Fibroblast of skin of left biceps (primary cell): ENCODE data around the gene TOMM22.
"Not testable (repeated sequence)": the region's sequence is repeated elsewhere in the genome, so short reads cannot be mapped to it uniquely, and the experiment has no call there.

Source experiments
- DNase-seq, 2 experiments: peaks; one replicate each; pipeline ENCODE4 v3.0.0-alpha.2; 2013; ENCODE audit warnings: low read depth in 2 of 2

TOMM22 gene

DNA sequence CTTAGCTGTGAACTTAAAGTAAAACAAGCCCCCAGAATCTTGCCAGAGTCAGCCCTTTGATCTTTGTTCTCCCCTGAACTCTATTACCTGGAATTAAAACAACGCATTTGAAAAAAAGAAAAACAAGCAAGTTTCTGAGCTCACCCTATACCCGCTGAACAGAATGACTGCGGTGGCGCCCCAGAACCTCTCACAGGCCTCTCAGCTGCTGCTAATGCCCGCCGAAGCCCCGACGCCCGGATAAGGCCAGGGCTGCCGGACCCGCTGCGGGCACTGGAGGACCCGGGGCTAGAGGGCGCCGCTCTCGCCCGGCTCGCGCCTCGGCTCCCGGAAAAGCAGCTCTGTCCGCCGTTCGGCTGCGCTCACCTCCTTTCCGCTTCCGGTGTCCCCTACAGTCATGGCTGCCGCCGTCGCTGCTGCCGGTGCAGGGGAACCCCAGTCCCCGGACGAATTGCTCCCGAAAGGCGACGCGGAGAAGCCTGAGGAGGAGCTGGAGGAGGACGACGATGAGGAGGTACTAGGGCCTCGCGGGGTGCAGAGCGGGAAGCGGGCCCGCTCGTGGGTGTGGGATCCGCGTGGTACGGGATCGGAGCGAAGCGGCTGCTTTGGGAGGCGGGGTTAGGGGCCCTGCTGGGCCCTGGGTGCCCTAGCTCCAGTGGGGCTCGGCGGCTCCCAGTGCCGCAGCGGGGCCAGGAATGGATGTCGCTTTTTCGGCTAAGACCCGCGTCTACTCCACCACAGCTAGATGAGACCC, at the start of gene TOMM22:
Gene TOMM22 (plus strand): TSS at position 376 of the 754 bp plus-strand sequence. CDS start 22 bp downstream, at position 398.
- peak; percentile 41 to 52 for DNase-seq

DNA sequence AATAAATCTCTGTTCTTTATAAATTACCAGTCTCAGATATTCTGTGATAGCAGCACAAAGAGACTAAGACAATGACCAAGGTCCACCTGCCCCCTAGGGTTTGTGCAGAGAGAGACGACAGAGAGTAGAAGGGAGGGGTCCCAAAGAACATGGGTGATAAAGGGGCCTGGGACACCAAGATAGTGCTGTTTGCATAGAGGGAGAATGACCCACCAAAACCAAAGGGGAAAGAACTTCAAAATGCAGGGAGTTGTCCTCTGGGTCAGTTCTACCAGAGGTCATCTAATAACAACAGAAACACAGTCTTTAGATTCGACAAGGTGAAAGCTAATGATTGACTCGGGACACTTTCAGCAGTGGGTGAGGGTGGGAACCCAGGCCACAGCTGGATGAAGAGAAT, 49.2 kb upstream of the TOMM22 start:
- no peak for DNase-seq

DNA sequence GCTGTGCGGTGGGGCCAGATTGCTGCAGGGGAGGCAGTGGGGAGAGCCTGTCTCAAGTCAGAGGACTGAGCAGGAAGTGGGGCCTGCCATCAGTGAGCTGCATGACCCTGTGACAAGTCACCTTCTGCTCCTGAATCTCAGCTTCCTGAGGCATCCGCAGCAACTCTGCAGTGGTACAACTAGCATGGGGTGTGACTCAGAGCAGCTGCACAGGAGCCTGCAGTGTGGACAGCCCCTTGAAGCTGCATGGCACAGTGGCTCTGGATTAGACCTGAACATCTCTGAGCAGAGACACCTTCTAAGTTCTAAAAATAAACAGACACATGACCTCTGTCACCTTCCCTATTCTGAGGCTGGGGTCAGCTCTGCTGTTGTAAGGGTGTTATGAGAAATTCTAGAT, 43.5 kb upstream of the TOMM22 start:
- DNase-seq, result no peak

DNA sequence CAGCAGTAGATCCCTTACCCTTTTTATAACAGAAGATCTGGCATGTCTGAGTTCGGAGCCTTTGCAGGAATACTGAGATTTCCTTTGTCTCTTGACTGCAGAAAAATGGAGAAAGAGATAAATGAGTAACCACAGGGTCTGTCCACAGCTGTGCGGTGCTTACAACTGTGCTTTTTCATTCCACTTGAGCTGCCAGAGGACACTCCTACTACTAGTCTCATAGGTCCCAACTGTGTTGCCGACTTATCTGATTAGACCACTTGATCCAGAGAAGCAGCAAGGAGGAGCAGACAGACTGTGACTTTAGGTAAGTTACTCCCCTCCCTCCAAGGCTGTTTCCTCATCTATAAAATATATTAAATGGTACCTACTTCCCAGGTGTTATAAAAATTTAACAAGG, 43.0 kb upstream of the TOMM22 start:
- DNase-seq, result no peak

DNA sequence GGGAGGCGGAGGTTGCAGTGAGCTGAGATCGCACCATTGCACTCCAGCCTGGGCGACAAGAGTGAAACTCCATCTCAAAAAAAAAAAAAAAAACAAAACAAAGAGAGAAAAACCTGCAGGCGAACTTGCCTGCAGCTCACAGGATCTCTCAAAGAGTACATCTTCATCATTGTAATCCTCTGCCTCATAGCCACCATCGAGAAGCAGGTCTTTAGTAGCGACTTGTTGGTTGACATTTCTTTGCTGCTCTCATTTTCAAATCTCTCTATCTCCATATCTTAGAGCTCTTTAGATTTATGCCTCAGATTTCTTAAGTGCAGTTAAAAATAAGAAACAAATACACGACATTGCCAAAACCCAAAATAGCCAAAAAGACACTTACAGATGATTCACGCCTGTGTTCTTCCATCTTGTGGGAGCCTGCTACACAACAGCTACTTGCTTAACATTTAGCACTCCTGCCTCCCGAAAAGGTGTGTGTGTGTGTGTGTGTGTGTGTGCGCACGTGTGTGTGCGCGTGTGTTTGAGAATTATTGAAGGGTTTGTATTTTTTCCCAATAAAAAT, 40.2 kb upstream of the TOMM22 start:
- DNase-seq, result no peak

GRCh38 chr22:38644245-38644644, 37.5 kb upstream of the TOMM22 start:
- not testable (repeated sequence) for DNase-seq

- DNase-seq, result no peak
Measured at GRCh38 chr22:38645430-38645829, 36.3 kb upstream of the TOMM22 start.

GRCh38 chr22:38649841-38650522, 31.8 kb upstream of the TOMM22 start:
- no peak for DNase-seq

- no peak for DNase-seq
Measured at GRCh38 chr22:38652859-38653258, 28.9 kb upstream of the TOMM22 start.

DNA sequence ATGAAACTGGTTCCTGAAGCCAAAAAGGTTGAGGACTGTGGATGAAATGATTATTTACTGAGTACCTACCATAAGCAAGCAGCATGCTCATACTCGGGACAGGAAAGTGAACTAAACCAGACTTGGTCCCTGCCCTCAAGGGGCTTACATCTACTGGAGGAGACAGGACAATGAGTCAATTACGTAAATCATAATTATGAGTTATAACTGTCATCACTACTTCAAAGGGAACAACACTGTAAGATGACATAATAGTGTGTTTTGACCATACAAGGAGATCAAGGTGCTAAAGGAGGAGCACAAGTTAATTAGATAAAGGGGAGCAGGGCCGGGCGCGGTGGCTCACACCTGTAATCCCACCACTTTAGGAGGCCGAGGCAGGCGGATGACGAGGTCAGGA, 28.0 kb upstream of the TOMM22 start:
- DNase-seq, result no peak

DNA sequence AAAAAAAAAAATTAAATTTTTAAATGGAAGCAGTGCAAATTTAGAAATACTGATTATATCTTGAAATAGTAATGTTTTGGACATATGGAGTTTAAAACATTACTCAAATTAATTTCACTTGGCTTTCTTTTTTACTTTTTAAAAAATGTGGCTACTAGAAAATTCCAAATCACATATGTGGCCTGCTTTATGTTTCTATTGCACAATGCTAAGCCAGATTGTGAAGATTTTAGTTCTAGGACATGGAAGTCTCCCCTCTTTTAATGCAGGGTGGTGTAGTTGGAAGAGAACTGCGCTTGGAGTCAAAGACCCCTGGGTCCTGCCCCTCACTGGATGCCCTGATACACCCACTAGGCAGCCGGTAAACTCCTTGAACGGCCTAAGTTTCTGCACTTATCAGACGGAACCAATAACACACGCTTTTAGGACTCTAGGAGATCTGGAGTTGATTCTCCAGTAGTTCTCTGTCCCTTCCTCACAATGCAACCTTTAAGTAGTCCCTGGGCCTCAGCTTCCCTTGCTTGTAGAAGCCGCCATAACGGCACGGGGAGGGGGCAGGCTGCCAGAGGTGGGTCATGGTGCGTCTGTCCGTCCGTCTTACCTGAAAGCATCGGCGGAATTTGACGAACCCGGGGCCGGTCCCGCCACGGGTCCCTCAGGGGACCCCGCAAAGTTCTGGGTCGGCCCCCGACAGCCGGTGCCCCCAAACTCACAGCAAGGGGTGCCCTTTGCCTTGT, 26.1 kb upstream of the TOMM22 start:
- no peak for DNase-seq

DNA sequence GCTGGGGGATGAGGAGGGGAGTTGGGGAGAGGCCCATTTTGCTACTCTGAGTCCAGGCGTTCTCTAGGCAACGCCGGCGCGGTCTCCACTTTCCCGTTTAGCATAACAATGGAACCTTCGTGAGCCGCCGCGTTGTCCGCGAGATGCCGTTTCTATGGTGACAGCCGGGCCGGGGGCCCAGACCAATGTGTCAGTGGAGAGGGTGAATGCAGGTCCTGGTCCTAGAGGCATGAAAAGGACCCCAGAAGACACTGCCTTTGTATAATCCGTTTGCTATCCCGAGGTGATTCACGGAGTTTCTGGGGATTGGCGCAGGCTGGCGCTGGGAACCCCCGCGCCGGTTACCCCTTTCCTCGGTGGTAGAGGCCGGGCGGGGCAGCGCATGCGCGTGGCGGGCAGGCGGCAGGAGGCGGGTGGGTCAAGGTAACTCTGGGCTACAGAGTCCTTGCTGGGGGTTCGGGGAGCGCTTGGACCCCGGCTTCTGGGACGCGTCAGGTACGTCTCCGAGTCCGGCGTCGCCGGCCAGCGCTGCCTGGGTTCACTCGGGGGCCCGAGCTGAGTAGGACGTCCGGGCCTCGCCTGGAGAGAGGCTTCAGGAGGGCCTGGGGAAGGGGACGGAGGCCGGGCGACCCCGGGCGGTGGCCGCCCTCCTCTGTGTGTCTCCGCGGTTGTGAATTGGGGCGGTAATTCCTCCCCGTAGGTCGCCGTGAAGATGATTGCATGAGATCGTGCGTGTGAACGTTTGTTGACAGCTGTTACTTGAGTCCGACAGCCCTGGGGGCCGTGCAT, 25.3 kb upstream of the TOMM22 start, which contains the start of the genes CBY1 and FAM227A:
Gene CBY1 (plus strand): TSS at position 383 of the 789 bp plus-strand sequence. CDS start 11,417 bp downstream, outside the sequence.
Gene FAM227A (minus strand): TSS at position 137 of the 789 bp plus-strand sequence. CDS start 6,224 bp downstream, outside the sequence.
- DNase-seq, result peak; percentile 52 to 56

DNA sequence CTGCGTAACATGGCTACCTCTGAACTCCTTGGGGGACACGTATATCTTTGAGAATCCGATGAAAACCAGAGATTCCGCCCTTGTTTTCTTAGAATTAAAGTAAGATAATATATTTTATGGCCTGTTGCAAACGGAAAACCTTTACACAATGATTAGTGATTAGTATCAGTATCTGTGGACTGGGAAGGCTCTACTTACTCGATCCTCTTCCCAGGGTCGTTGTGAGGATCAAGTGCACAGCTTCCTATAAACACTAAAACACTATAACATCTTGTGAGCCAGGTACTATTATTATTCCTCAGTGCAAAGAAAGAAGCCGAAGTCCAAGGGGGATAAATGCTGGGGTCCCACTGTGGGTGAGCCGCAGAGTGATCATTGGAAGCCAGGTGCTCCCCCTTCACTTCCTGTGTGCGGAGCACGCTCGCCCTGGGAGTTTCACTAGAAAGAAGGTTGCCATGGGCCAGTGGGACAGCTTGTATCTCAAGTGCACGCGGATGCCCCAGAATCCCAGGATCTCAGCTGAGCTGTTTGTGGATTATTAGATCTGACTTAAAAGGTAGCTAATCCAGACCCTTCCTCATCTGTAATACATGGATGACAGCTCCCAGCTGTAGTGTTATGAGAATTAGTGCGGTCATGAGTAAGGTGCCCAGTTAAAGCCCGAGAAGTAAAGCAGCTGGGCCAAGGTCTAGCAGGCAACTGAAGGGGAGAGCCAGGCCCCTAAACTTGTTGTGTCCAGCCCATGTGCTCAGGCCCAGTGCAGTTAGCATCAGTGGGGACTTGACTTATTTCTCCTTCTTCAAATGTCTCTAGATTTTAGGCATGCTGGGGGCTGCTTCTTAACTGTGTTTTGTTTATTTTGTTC, 24.5 kb upstream of the TOMM22 start:
- DNase-seq, result no peak

DNA sequence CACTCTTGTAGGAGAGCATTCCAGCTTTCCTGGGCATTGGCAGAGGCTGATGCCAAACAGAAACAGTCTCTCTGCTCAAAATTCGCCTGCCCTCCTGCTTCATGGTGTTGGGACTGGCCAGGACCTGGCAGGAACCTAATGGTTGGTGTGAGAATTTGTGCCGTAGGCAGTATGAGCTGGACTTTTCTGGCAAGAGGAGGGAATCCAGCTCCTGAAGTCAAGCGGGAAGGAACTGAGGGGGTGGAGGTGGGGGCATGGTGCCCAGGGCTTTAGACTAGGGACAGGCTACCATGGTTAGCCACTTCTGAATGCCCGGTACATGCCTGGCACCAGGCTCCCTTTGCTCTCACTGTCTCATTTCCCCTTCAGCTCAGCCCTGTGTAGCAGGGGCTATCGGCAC, 6.9 kb upstream of the TOMM22 start:
- no peak for DNase-seq

DNA sequence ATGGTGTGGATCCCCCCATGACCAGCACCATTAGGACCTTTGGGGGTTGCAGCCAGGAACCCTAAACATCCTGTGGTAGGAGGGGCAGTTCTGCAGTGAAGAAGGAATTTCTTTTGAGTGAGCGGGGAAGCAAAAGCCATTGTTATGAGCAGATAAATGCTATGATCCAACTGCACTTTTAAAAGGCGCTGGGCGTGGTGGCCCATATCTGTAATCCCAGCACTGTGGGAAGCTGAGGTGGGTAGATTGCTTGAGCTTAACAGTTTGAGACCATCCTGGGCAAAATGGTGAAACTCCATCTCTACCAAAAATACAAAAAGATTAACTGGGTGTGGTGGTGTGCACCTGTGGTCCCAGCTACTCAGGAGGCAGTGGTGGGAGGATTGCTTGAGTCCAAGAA, 5.9 kb upstream of the TOMM22 start:
- DNase-seq, result no peak

GRCh38 chr22:38684895-38685294, 3.1 kb downstream of the TOMM22 start:
- DNase-seq, result no peak

DNA sequence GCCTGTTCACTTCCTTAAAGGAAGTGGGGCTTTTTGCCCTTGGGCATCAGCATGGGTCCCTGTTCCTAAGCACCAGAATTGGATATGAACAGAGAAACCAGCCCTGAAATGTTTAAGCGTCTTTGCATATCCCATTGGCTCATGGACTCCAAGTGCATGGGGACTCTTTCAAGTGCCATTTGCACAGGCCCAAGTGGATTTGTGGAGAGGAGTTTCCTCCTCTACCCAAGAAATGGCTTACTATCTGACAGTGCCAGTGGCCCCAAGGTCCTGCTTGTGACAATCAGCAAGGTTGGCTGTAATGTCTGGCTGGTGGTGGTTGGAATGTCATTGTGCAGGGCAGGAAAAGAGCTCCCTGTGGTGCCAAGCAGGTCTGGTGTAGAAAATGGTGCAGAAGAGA, 4.0 kb downstream of the TOMM22 start:
- DNase-seq, result no peak

DNA sequence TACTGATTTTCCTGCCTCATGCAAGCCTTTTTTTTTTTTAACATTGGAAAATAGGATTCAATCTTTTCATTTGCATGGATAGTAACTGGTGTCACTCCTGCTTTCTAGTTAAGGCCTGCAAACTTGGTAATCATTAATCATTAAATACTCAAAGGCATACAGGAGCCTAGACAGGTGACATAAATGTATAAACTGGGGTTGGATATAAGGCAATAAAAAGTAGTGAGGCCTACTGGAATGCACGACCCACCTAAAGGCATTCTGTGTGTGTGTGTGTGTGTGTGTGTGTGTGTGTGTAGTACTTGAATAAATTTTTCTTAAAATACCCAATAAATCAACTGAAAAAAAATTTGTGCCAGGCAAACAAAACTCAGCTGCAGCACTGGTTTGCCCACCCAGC, 7.9 kb downstream of the TOMM22 start:
- DNase-seq, result no peak

DNA sequence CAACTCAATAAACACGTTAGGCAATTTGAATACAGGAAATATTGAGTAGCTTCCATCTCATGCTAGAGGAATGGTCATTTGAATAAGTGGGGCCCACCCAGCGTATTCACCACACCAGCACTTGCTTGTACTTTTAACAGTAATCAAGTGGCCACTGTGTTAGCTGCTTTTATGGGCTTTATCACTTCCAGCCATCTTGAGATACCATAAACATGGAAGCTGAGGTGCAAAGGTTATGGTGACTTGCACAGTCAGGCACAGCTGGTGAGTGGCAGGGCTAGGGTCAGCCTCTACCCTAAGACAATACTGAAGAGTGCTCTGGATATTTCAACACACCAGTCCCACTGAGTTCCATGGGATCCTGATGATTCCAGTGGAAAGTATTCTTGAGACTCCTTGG, 12.3 kb downstream of the TOMM22 start:
- DNase-seq, result no peak

DNA sequence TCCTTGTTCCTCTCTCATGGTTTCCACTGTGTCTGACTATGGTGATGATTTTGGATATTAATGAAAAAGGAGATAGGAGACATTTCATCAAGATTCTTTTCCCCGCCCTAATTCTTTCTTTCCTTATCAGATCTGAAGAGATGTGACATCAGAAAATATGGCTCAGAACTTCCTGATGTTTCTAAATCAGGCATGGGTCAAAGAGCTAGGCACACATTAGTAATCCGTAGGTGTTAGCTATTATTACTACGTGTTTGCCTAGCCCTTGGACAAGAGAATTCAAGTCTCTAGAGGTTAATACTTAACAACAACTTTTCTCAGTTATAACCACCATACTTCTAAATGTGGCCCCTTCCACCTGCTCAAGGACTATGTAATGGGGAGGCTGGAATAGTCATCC, 13.2 kb downstream of the TOMM22 start:
- no peak for DNase-seq
